Trophoblast cell (in vitro differentiated cells and primary cell): ENCODE results near the gene ZNF865.

Experiments
- DNase-seq, 2 donors: peaks; one replicate each; pipeline ENCODE4 v3.0.0-alpha.2; 2016
- H2AFZ ChIP-seq: 2 replicates; pipeline ENCODE4 v1.6.1; 2013; ENCODE audit warnings: low read length, moderate library complexity, mild to moderate bottlenecking; ENCODE audit not compliant: insufficient read depth, poor library complexity
- H2AK5ac ChIP-seq: 2 replicates; pipeline ENCODE4 v1.6.1; 2013; ENCODE audit warnings: mild to moderate bottlenecking, low read length
- H2BK120ac ChIP-seq: 2 replicates; pipeline ENCODE4 v1.6.1; 2013; ENCODE audit warnings: low read length, mild to moderate bottlenecking, moderate library complexity; ENCODE audit not compliant: insufficient read depth, poor library complexity
- H2BK12ac ChIP-seq: 2 replicates; pipeline ENCODE4 v1.6.1; 2013; ENCODE audit warnings: mild to moderate bottlenecking, low read length, moderate library complexity
- H2BK5ac ChIP-seq: 2 replicates; pipeline ENCODE4 v1.6.1; 2013; ENCODE audit warnings: low read length, low read depth, moderate library complexity, mild to moderate bottlenecking; ENCODE audit not compliant: poor library complexity
- H3K14ac ChIP-seq: 2 replicates; pipeline ENCODE4 v1.6.1; 2013; ENCODE audit warnings: mild to moderate bottlenecking, low read length
- H3K18ac ChIP-seq: 2 replicates; pipeline ENCODE4 v1.6.1; 2013; ENCODE audit warnings: mild to moderate bottlenecking, low read length
- H3K23ac ChIP-seq: 2 replicates; pipeline ENCODE4 v1.6.1; 2013; ENCODE audit warnings: low read length
- H3K27ac ChIP-seq: 2 replicates; pipeline ENCODE4 v1.5.1; 2013; ENCODE audit warnings: low read depth, mild to moderate bottlenecking, inconsistent platforms, low read length, moderate library complexity
- H3K27me3 ChIP-seq: 2 replicates; pipeline ENCODE4 v1.6.1; 2013; ENCODE audit warnings: inconsistent platforms, mild to moderate bottlenecking, low read length, moderate library complexity; ENCODE audit not compliant: insufficient read depth
- H3K36me3 ChIP-seq, 2 experiments: 1 replicate in 1 of 2; 2 replicates in 1 of 2; pipeline ENCODE4 v1.6.1; 2013; ENCODE audit warnings: low read length in 2 of 2, mild to moderate bottlenecking in 2 of 2, moderate library complexity in 1 of 2; ENCODE audit not compliant: insufficient read depth in 2 of 2, control insufficient read depth in 1 of 2
- H3K4ac ChIP-seq: 2 replicates; pipeline ENCODE4 v1.6.1; 2013; ENCODE audit warnings: low read depth, mild to moderate bottlenecking, low read length, moderate library complexity
- H3K4me1 ChIP-seq, 2 experiments: 1 replicate in 1 of 2; 2 replicates in 1 of 2; pipeline ENCODE4 v1.6.1; 2013; ENCODE audit warnings: low read length in 2 of 2, mild to moderate bottlenecking in 2 of 2, moderate library complexity in 1 of 2; ENCODE audit not compliant: insufficient read depth in 2 of 2, control insufficient read depth in 1 of 2
- H3K4me2 ChIP-seq: 2 replicates; pipeline ENCODE4 v1.6.1; 2013; ENCODE audit warnings: inconsistent platforms, mild to moderate bottlenecking, low read length, moderate library complexity
- H3K4me3 ChIP-seq: 2 replicates; pipeline ENCODE4 v1.5.1; 2013; ENCODE audit warnings: mild to moderate bottlenecking, low read depth, low read length, inconsistent platforms
- H3K79me1 ChIP-seq: one replicate; pipeline ENCODE4 v1.6.1; 2013; ENCODE audit warnings: low read length
- H3K79me2 ChIP-seq: 2 replicates; pipeline ENCODE4 v1.6.1; 2013; ENCODE audit warnings: low read length, mild to moderate bottlenecking; ENCODE audit not compliant: control insufficient read depth, insufficient read depth, poor library complexity
- H3K9ac ChIP-seq: 2 replicates; pipeline ENCODE4 v1.6.1; 2013; ENCODE audit warnings: mild to moderate bottlenecking, low read length
- H3K9me3 ChIP-seq: 2 replicates; pipeline ENCODE4 v1.6.1; 2013; ENCODE audit warnings: low read depth, mild to moderate bottlenecking, control low read depth, inconsistent platforms, low read length; ENCODE audit not compliant: insufficient read depth
- H4K12ac ChIP-seq: 2 replicates; pipeline ENCODE4 v1.6.1; 2013; ENCODE audit warnings: low read depth, mild to moderate bottlenecking, low read length, moderate library complexity
- H4K8ac ChIP-seq: 2 replicates; pipeline ENCODE4 v1.6.1; 2013; ENCODE audit warnings: low read depth, mild to moderate bottlenecking, low read length, moderate library complexity
- H4K91ac ChIP-seq: one replicate; pipeline ENCODE4 v1.6.1; 2013; ENCODE audit warnings: low read depth, mild to moderate bottlenecking, low read length, moderate library complexity
- WGBS: extraction: QIAGEN DNeasy Blood & Tissue Kit; methylation state at CpG from one replicate; pipeline ENCODE4 v1.1.7; 2013; ENCODE audit warnings: missing lambda C conversion rate; ENCODE audit not compliant: insufficient read length, insufficient coverage; ENCODE audit errors: extremely low coverage; 5-methylcytosine and 5-hydroxymethylcytosine counted together

Gene ZNF865

DNA sequence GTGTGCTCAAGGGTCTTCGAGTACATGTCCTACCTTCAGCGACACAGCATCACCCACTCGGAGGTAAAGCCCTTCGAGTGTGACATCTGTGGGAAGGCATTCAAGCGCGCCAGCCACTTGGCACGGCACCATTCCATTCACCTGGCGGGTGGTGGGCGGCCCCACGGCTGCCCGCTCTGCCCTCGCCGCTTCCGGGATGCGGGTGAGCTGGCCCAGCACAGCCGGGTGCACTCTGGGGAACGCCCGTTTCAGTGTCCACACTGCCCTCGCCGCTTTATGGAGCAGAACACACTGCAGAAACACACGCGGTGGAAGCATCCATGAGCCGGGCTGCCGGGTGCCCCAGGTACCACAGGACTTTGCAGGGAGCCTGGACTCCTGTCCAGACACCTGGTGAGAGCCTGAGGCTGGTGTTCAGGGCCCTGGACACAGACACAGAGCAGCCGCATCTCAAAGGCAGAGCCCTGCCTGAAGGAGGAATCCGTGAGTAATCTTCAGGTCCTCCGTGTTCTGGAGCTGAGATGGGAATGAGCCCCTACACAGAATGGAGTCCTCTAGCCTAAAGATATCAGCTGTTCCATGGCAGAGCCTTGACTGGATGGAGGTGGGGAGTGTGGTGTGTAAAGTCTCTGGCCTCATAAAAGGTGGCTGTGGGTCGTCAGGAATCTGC is 39.5 kb downstream of the ZNF865 start:
- H3K79me2 ChIP-seq: peaks cover 27% of the 10 kb centered on the region
- peaks cover 16 to 18% of the 10 kb centered on the region in 2 experiments for H3K36me3 ChIP-seq
- H4K91ac ChIP-seq: no peak overlapping the region
- H3K4me3 ChIP-seq: no peak overlapping the region
- H3K9ac ChIP-seq: no peak overlapping the region
- peak overlapping the region; percentile 96 for H3K4ac ChIP-seq
- no CpG with 5 or more reads among the region's 28 CpGs for WGBS
- no peak overlapping the region for H2AFZ ChIP-seq
- no peak for DNase-seq
- H3K18ac ChIP-seq: no peak overlapping the region
- peaks cover 31% of the 10 kb centered on the region for H3K79me1 ChIP-seq
- H3K27me3 ChIP-seq: no peaks in the 10 kb centered on the region
- no peak overlapping the region for H4K12ac ChIP-seq
- no peak overlapping the region for H3K27ac ChIP-seq
- H3K4me2 ChIP-seq: peak overlapping the region; percentile 87
- H2BK5ac ChIP-seq: no peak overlapping the region
- no peak overlapping the region for H3K23ac ChIP-seq
- H4K8ac ChIP-seq: no peak overlapping the region
- no peak overlapping the region for H3K14ac ChIP-seq
- no peak overlapping the region for H2BK12ac ChIP-seq
- peaks cover 16 to 30% of the 10 kb centered on the region in 2 experiments for H3K4me1 ChIP-seq
- H3K9me3 ChIP-seq: no peaks in the 10 kb centered on the region
- no peak overlapping the region for H2AK5ac ChIP-seq
- no peak overlapping the region for H2BK120ac ChIP-seq

DNA sequence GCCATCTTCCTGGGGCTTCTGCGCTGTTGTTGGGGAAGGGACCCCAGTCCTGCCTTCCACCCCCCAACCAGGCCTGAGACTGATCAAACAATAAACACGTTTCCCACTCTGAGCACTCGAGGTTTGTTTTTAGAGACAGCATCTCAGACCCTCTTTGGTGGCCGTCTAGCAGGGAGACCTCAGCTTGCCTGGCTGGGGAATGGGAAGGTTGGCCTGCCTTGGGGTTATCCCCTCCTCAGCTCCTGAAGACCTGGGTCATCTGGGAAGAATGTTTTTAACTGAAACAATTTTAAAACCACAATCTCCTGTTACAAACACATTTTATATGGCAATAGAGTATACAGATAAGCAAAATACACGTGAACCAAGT is 40.0 kb downstream of the ZNF865 start:
- Histone ChIP-seq H4K91ac (no peak overlapping the region), H3K27me3 (no peaks in the 10 kb centered on the region), H2BK12ac (no peak overlapping the region), H3K9ac (no peak overlapping the region), H3K9me3 (no peaks in the 10 kb centered on the region), H3K4me1 (peaks cover 11 to 25% of the 10 kb centered on the region in 2 experiments), H3K23ac (no peak overlapping the region), H3K79me2 (peaks cover 25% of the 10 kb centered on the region), H2AFZ (no peak overlapping the region), H3K14ac (no peak overlapping the region), H3K36me3 (peaks cover 18 to 23% of the 10 kb centered on the region in 2 experiments), H4K8ac (no peak overlapping the region), H2AK5ac (no peak overlapping the region), H2BK120ac (no peak overlapping the region), H3K4me2 (no peak overlapping the region), H4K12ac (no peak overlapping the region), H3K4me3 (no peak overlapping the region), H3K79me1 (peaks cover 29% of the 10 kb centered on the region), H3K27ac (no peak overlapping the region), H3K18ac (no peak overlapping the region), H2BK5ac (no peak overlapping the region), H3K4ac (no peak overlapping the region)
- no CpG with 5 or more reads among the region's 5 CpGs for WGBS
- DNase-seq: no peak

DNA sequence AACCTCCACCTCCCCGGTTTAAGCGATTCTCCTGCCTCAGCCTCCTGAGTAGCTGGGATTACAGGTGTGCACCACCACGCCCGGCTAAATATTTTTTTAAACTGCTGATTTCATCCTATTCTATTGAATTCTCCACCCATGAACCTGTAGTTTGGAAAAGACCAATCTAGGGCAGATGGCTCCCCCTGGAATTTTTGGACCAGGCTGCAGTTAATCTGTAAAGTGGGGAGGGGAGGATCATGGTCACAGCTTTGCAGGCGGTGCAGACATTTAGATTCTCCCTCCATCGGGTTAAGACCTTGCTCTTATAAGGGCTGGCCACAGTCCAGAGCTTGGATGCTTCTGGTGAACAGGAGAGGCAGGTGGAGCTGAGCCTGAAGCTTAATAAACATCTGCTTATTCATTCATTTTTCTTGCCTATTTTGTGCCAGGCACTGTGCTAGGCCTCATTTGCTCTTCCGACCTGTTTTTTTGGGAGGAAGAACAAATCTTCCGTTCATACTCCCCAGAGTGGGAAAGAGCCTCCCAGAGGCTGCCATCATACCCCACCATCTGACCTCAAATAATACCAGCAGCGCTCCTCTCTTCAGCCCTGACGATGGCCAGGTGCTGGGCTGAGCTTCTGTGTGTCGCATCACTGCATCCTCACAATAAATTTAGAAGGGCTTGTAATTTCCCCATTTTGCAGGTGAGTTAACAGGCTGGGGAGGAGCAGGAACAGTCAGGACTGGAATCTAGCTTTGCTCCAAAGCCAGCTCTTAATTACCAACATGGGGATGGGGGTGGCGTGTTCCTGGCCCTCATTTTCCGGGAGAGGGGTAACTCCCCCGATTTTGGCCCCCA is 41.7 kb downstream of the ZNF865 start:
- peak in 1 of 2 donors; percentile 38 for DNase-seq
- Histone ChIP-seq H3K9me3 (no peaks in the 10 kb centered on the region), H4K91ac (peak overlapping the region; percentile 93), H4K8ac (peak overlapping the region; percentile 85), H3K79me1 (peaks cover 20% of the 10 kb centered on the region), H3K4ac (no peak overlapping the region), H3K79me2 (peaks cover 19% of the 10 kb centered on the region), H4K12ac (peak overlapping the region; percentile 54), H3K23ac (no peak overlapping the region), H3K27me3 (no peaks in the 10 kb centered on the region), H3K18ac (peak overlapping the region; percentile 16), H3K36me3 (peaks cover 26% of the 10 kb centered on the region in 2 experiments), H3K9ac (peak overlapping the region; percentile 51), H3K4me1 (peaks cover 11 to 24% of the 10 kb centered on the region in 2 experiments), H2AK5ac (no peak overlapping the region), H2BK5ac (peak overlapping the region; percentile 13), H3K4me2 (peak overlapping the region; percentile 92), H3K4me3 (peak overlapping the region; percentile 93), H2BK120ac (no peak overlapping the region), H3K14ac (peak overlapping the region; percentile 23), H2BK12ac (no peak overlapping the region), H3K27ac (no peak overlapping the region), H2AFZ (no peak overlapping the region)
- WGBS: no CpG with 5 or more reads among the region's 14 CpGs

DNA sequence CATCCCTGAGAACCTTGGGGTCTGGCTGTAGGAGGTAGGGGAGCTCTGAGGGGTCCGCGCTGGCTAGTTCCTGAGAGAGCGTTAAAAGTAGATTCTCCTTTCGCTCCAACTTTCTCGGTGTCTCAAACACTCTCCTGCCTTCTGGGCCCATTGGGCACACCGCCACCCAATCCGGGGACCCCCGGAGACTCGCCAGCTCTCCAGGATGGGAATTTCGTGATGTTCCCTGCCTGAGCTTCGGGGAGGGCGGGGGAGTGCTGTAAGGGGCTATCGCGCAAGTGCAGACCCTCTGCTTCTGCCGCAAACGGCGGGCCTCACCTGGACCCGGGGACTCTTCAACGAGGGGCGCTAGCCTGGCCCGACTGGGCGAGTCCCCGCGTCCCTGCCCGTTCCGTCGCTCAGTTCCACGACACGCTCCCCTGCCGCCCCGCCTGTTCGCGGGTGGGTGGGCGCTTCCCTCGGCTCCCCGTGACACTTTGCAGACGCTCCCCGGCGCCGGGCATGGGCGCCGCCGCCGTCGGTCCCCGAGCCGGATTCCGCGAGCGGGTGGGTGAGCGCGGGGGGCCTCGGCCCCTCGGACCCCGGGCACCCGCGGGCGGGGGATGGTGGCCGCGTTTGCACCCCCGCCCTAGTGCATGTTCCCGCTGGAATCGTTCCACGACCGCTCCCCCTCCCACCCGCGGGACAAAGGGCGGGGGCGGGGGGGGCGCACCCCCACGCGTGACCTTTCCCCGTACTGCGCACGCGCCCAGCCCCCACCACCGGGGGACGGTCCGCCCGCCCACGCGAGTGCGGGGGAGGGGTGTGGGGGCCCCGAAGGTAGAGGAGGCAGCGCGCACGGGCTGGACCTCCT is 42.5 kb downstream of the ZNF865 start, which contains the start of gene CCDC106:
Gene CCDC106, plus strand, starts transcription at position 481 of the 853 bp plus-strand sequence. CDS start 835 bp downstream, outside the sequence.
- H3K4ac ChIP-seq: peak within 1 kb of the TSS; percentile 67
- no CpG with 5 or more reads among the region's 87 CpGs for WGBS

More for the DNA sequence above, 42.5 kb downstream of the ZNF865 start, which contains the start of gene CCDC106:
- Histone ChIP-seq H2BK12ac (peak within 1 kb of the TSS; percentile 75), H2AK5ac (peak within 1 kb of the TSS; percentile 43), H2BK5ac (peak within 1 kb of the TSS; percentile 95), H3K36me3 (peaks cover 31 to 32% of the 10 kb centered on the region in 2 experiments), H3K79me2 (peaks cover 19% of the 10 kb centered on the region), H4K12ac (peak within 1 kb of the TSS; percentile 79), H2AFZ (peak within 1 kb of the TSS; percentile 94), H3K9me3 (no peaks in the 10 kb centered on the region), H3K27me3 (no peaks in the 10 kb centered on the region), H3K18ac (peak within 1 kb of the TSS; percentile 98), H3K4me3 (peak within 1 kb of the TSS; percentile 93), H3K4me2 (peak within 1 kb of the TSS; percentile 92), H4K91ac (peak within 1 kb of the TSS; percentile 93), H3K4me1 (peaks cover 6 to 17% of the 10 kb centered on the region in 2 experiments), H3K9ac (peak within 1 kb of the TSS; percentile 97), H4K8ac (peak within 1 kb of the TSS; percentile 85), H3K79me1 (peaks cover 15% of the 10 kb centered on the region), H3K27ac (peak within 1 kb of the TSS; percentile 63), H3K23ac (no peak within 1 kb of the TSS), H3K14ac (peak within 1 kb of the TSS; percentile 90), H2BK120ac (peak within 1 kb of the TSS; percentile 89)
- peak in 1 of 2 donors; percentile 44 for DNase-seq
